NT2/D1 (cell line): Measurements from ENCODE around the gene MPV17.

Source experiments
- SUZ12 ChIP-seq: IDR thresholded peaks from 2 replicates; pipeline ENCODE4 v1.6.1; 2011; ENCODE audit not compliant: insufficient read length, insufficient read depth; ENCODE audit errors: extremely low read depth
- YY1 ChIP-seq: IDR thresholded peaks from 2 replicates; pipeline ENCODE4 v1.6.1; 2011; ENCODE audit not compliant: insufficient read length, insufficient read depth
- ZNF274 ChIP-seq: IDR thresholded peaks from 2 replicates; pipeline ENCODE4 v1.6.1; 2011; ENCODE audit warnings: mild to moderate bottlenecking, low read depth, low read length

DNA sequence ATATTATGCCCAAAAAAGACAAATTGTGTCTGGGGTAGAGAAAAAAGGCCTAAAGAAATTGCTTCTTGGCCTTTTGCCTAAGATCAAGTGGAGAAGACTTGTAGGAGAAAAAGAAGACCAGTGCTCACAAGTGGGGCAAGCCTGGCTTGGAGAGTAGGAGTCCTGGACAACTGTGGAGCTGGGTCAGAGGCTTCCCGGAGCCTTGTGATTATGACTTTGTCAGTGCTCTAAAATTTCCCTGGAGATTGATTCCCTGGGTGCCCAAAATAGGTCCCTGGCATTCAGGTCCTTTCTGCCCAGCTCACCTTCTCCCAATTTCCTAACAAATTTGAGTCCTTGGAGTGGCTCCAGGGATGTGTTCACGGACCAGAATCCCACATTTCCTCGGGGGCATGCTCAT lies 41.5 kb downstream of the MPV17 start:
- no peak for TF ChIP-seq SUZ12
- no peak for TF ChIP-seq ZNF274
- TF ChIP-seq YY1: no peak
